Epithelial cell of esophagus (primary cell): Measurements from ENCODE around the gene SCLT1.

Experiments
- DNase-seq: peaks from one replicate; pipeline ENCODE4 v3.0.0; 2010; ENCODE audit warnings: low read depth
- H3K4me3 ChIP-seq: 2 replicates; pipeline ENCODE4 v1.5.1; 2011; ENCODE audit warnings: mild to moderate bottlenecking, low read length, control low read depth
- TF ChIP-seq, protein P1 (sequence below): IDR thresholded peaks from 2 replicates; pipeline ENCODE4 v1.5.1; 2011; ENCODE audit warnings: low read depth, mild to moderate bottlenecking, low read length, control low read depth, inconsistent platforms; ENCODE audit not compliant: insufficient read depth; ENCODE audit errors: missing control alignments

SCLT1 gene

DNA sequence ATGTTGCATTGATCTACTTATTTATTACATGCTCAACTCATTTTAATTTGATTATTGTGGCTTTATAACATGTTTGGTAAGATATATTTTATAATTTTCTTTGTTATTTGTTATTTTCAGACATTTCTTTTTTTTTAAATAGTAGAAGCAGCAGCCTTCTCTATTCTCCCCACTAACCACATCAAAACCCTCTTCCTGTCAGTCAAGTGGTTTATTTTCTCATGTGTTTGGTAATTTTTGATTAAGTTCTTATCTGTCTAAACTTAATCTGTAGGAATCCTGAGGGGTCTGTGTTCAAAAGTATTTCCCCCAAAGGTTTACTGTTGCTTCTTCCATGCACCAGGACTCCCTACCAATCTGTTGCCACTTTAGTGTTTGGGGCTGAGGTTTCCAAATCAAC lies 131.9 kb downstream of the SCLT1 start:
- DNase-seq = no peak
- no peak overlapping the region for H3K4me3 ChIP-seq
- TF ChIP-seq, protein P1, sequence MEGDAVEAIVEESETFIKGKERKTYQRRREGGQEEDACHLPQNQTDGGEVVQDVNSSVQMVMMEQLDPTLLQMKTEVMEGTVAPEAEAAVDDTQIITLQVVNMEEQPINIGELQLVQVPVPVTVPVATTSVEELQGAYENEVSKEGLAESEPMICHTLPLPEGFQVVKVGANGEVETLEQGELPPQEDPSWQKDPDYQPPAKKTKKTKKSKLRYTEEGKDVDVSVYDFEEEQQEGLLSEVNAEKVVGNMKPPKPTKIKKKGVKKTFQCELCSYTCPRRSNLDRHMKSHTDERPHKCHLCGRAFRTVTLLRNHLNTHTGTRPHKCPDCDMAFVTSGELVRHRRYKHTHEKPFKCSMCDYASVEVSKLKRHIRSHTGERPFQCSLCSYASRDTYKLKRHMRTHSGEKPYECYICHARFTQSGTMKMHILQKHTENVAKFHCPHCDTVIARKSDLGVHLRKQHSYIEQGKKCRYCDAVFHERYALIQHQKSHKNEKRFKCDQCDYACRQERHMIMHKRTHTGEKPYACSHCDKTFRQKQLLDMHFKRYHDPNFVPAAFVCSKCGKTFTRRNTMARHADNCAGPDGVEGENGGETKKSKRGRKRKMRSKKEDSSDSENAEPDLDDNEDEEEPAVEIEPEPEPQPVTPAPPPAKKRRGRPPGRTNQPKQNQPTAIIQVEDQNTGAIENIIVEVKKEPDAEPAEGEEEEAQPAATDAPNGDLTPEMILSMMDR = no peak

DNA sequence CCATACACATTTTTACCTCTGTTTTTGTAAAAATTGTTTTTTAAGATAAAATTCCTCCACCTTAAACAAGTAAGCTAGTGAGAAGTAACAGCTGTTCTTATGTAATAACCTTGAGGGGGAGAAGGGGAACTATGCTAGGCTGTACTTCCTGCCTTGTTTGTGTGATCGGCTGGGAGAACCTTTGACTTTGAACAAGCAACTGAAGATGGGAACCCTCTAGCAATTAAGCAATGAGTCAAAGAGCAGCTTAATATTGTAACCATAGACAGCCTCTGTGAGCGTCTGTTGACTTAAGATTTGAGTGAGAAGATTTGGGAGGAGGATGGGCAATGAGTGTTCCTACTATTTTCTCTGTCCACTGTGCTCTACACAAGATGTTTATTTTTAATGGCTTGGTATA lies 135.1 kb downstream of the SCLT1 start:
- TF ChIP-seq, protein P1 = no peak
- DNase-seq = no peak
- H3K4me3 ChIP-seq = no peak overlapping the region

DNA sequence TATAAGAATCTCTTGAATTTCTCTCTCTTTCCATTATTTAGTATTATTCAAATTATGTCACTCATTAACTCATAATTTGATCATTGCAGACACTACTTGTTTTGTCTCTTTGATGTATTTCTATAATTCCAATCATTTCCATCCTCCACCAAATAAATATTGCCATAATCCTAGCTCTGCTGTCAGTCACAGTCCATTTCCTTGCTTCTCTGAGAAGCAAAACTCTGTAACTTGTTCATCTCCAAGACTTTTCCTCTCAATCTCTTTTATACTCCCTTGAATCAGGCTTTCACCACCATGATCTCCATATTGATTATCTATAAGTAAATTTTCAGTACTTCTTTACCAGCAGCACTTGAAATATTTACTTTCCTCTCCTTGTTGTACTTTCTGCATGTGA lies 135.9 kb downstream of the SCLT1 start:
- TF ChIP-seq, protein P1 = no peak
- H3K4me3 ChIP-seq = no peak overlapping the region
- no peak for DNase-seq

DNA sequence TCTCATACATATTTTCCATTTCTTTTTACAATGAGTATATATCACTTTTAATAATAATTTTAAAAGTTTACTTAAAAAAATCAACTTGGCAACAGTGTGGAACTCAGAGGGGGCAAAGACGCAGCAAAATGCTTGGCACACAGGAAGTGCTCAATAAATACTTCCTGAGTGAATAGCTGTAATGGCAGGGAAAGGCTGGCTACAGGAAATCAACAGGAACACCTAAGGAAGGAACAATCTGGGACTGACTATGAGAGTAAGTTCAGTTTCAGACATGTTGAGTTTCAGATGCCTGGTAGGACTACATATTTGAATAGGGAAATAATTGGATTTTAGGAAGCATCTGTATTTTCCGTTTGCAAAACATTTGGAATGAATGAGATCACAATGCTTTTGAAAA lies 137.6 kb downstream of the SCLT1 start:
- DNase-seq = no peak
- H3K4me3 ChIP-seq = no peak overlapping the region

DNA sequence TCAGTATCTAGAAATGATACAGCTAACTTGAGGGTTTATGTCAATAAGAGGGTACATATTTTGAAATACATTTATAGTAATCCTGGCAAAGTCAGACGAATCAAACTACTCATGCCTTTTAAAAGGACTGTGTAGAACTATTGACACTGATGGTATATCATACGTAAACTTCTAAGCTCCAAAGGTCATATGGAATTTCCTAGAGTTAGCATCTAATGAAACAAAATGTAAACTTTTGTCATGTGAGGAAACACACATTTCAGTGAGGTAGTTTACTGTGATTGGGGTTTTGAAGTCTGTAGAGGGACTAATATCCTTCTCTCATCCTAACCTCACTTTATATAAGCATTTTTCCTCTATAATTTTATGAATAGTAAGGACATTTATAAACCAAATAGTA lies 138.4 kb downstream of the SCLT1 start:
- H3K4me3 ChIP-seq = no peak overlapping the region
- TF ChIP-seq, protein P1 = no peak
- no peak for DNase-seq

More for the DNA sequence above, 137.6 kb downstream of the SCLT1 start:
- TF ChIP-seq, protein P1 = no peak

DNA sequence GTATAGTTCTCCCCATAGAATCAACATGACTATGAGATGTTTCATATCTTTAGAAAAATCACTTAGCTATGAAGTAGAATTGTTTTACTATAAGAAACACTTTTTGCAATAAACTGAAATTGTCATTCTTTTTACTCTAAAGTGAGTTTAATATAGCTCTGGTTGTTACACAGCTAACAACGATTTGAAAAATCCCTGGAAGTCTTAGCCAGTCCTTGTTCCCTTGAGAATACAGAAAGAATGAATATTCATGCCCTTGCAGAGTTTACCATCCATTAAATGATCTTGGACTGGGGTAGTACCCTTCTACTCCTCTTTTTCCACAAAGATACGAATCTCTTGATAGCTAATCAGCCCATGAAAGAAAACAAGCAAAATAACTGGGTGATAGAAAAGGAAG lies 142.0 kb downstream of the SCLT1 start:
- TF ChIP-seq, protein P1 = no peak
- H3K4me3 ChIP-seq = no peak overlapping the region
- no peak for DNase-seq

- no peak for DNase-seq
- H3K4me3 ChIP-seq = no peak overlapping the region
- TF ChIP-seq, protein P1 = no peak
Observed at GRCh38 chr4:128950796-128951195, 142.5 kb downstream of the SCLT1 start.
